ENCODE results near the gene SLC16A1.
"Not testable (repeated sequence)": the region's sequence is repeated elsewhere in the genome, so short reads cannot be mapped to it uniquely, and the experiment has no call there.

SLC16A1 gene

GRCh38 chr1:112887599-112888283 is 68.3 kb downstream of the SLC16A1 start:
- H3K23ac ChIP-seq (ENCODE audit: low read length in 2 of 2), result no peak overlapping the region

GRCh38 chr1:112884996-112885395 is 71.0 kb downstream of the SLC16A1 start:
- H3K18ac ChIP-seq (ENCODE audit: low read depth in 1 of 2, low read length in 2 of 2); H2BK15ac ChIP-seq (ENCODE audit: low read depth, poor library complexity, severe bottlenecking); H2AK5ac ChIP-seq (ENCODE audit: low read length, severe bottlenecking); H3K14ac ChIP-seq (ENCODE audit: low read length in 2 of 2); H3K4me1 ChIP-seq (ENCODE audit: control insufficient read depth, insufficient read depth, low read depth, low read length); H3K4me3 ChIP-seq (ENCODE audit: insufficient read depth in 1 of 2, low read depth in 1 of 2, low read length in 2 of 2); H3K36me3 ChIP-seq (ENCODE audit: control insufficient read depth in 1 of 2, insufficient read depth in 2 of 2, low read depth in 1 of 2, low read length in 2 of 2); H3K79me1 ChIP-seq (replicated peaks; ENCODE audit: low read length, poor library complexity, severe bottlenecking); H4K91ac ChIP-seq (ENCODE audit: low read length); H2BK5ac ChIP-seq (ENCODE audit: low read depth, low read length, poor library complexity, severe bottlenecking); DNase-seq; H3K4ac ChIP-seq (ENCODE audit: low read depth in 1 of 2, low read length in 2 of 2); H3K9me3 ChIP-seq (ENCODE audit: control insufficient read depth, low read length); H3K23ac ChIP-seq (ENCODE audit: low read length in 2 of 2); H3K4me2 ChIP-seq (ENCODE audit: low read length, poor library complexity, severe bottlenecking); H4K8ac ChIP-seq (ENCODE audit: low read length); H2BK12ac ChIP-seq (ENCODE audit: low read length in 2 of 2); H3K27ac ChIP-seq (ENCODE audit: low read length, poor library complexity, severe bottlenecking); H3K9ac ChIP-seq (ENCODE audit: low read length); H2AFZ ChIP-seq (ENCODE audit: low read depth, low read length); H2BK120ac ChIP-seq (ENCODE audit: low read depth, low read length); H3K27me3 ChIP-seq (ENCODE audit: control insufficient read depth in 1 of 2, insufficient read depth in 1 of 2, low read length in 2 of 2): not testable (repeated sequence)
- 95% methylated on average over 5 of the region's 5 CpGs for WGBS

More at GRCh38 chr1:112887599-112888283, 68.3 kb downstream of the SLC16A1 start:
- Histone ChIP-seq H3K9me3 (ENCODE audit: control insufficient read depth, low read length) (no peaks in the 10 kb centered on the region), H3K4me2 (ENCODE audit: low read length, poor library complexity, severe bottlenecking) (no peak overlapping the region), H2AFZ (ENCODE audit: low read depth, low read length) (no peak overlapping the region), H2BK15ac (ENCODE audit: low read depth, poor library complexity, severe bottlenecking) (no peak overlapping the region), H2BK12ac (ENCODE audit: low read length in 2 of 2) (no peak overlapping the region), H2BK120ac (ENCODE audit: low read depth, low read length) (no peak overlapping the region), H3K36me3 (ENCODE audit: control insufficient read depth in 1 of 2, insufficient read depth in 2 of 2, low read depth in 1 of 2, low read length in 2 of 2) (no peaks in the 10 kb centered on the region), H4K91ac (ENCODE audit: low read length) (no peak overlapping the region), H3K27me3 (ENCODE audit: control insufficient read depth in 1 of 2, insufficient read depth in 1 of 2, low read length in 2 of 2) (no peaks in the 10 kb centered on the region), H3K4me3 (ENCODE audit: insufficient read depth in 1 of 2, low read depth in 1 of 2, low read length in 2 of 2) (no peak overlapping the region), H3K4me1 (ENCODE audit: control insufficient read depth, insufficient read depth, low read depth, low read length) (peaks cover 2% of the 10 kb centered on the region), H4K8ac (ENCODE audit: low read length) (no peak overlapping the region), H2BK5ac (ENCODE audit: low read depth, low read length, poor library complexity, severe bottlenecking) (no peak overlapping the region), H3K4ac (ENCODE audit: low read depth in 1 of 2, low read length in 2 of 2) (no peak overlapping the region), H3K9ac (ENCODE audit: low read length) (no peak overlapping the region), H3K79me1 (replicated peaks; ENCODE audit: low read length, poor library complexity, severe bottlenecking) (no peaks in the 10 kb centered on the region), H2AK5ac (ENCODE audit: low read length, severe bottlenecking) (no peak overlapping the region), H3K27ac (ENCODE audit: low read length, poor library complexity, severe bottlenecking) (no peak overlapping the region), H3K18ac (ENCODE audit: low read depth in 1 of 2, low read length in 2 of 2) (no peak overlapping the region), H3K14ac (ENCODE audit: low read length in 2 of 2) (no peak overlapping the region)
- DNase-seq, result no peak
- WGBS, result 92% methylated on average over 10 of the region's 10 CpGs

DNA sequence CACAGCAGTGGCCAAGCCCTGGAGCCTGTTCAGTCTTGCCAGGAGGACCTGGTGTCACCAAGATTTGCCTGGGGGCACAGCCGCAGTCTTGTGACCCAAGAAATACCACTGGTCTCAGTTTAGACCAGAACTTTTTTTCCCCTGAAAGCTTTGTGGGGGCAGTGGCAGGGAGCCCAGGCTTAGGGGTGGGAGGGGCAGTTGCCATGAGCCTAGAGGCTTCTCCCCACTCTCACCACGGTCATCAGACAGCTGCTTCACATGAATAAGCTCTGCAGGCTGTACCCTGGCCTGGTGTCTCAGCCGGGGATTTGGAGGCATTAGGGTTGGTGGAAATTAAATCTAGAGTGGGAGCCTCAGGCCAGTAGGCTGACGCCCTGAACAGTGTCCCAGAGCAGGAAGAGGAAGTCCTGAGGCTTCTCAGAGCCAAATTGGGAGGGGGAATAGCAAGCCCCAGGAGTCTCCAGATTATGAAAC is 73.7 kb downstream of the SLC16A1 start:
- H2BK5ac ChIP-seq (ENCODE audit: low read depth, low read length, poor library complexity, severe bottlenecking), result no peak overlapping the region
- H2BK15ac ChIP-seq (ENCODE audit: low read depth, poor library complexity, severe bottlenecking), result peak overlapping the region; percentile 17
- no peak for DNase-seq
- no peak overlapping the region for H2BK12ac ChIP-seq (ENCODE audit: low read length in 2 of 2)
- no peak overlapping the region for H4K91ac ChIP-seq (ENCODE audit: low read length)
- H3K4me1 ChIP-seq (ENCODE audit: control insufficient read depth, insufficient read depth, low read depth, low read length), result no peaks in the 10 kb centered on the region
- H3K4me3 ChIP-seq (ENCODE audit: insufficient read depth in 1 of 2, low read depth in 1 of 2, low read length in 2 of 2), result no peak overlapping the region
- H3K27ac ChIP-seq (ENCODE audit: low read length, poor library complexity, severe bottlenecking), result no peak overlapping the region
- no peak overlapping the region for H3K4ac ChIP-seq (ENCODE audit: low read depth in 1 of 2, low read length in 2 of 2)
- no peak overlapping the region for H3K4me2 ChIP-seq (ENCODE audit: low read length, poor library complexity, severe bottlenecking)
- no peak overlapping the region for H3K14ac ChIP-seq (ENCODE audit: low read length in 2 of 2)
- peak overlapping the region; percentile 80 for H3K9ac ChIP-seq (ENCODE audit: low read length)
- peak overlapping the region; percentile 14 for H4K8ac ChIP-seq (ENCODE audit: low read length)
- no peak overlapping the region for H2AK5ac ChIP-seq (ENCODE audit: low read length, severe bottlenecking)
- no peak overlapping the region for H2AFZ ChIP-seq (ENCODE audit: low read depth, low read length)
- H3K79me1 ChIP-seq (replicated peaks; ENCODE audit: low read length, poor library complexity, severe bottlenecking), result no peaks in the 10 kb centered on the region
- no peak overlapping the region for H3K23ac ChIP-seq (ENCODE audit: low read length in 2 of 2)
- peak overlapping the region in 1 of 2 experiments; percentile 11 for H3K18ac ChIP-seq (ENCODE audit: low read depth in 1 of 2, low read length in 2 of 2)
- WGBS, result 97% methylated on average over 4 of the region's 4 CpGs
- H3K27me3 ChIP-seq (ENCODE audit: control insufficient read depth in 1 of 2, insufficient read depth in 1 of 2, low read length in 2 of 2), result no peaks in the 10 kb centered on the region
- no peaks in the 10 kb centered on the region for H3K36me3 ChIP-seq (ENCODE audit: control insufficient read depth in 1 of 2, insufficient read depth in 2 of 2, low read depth in 1 of 2, low read length in 2 of 2)
- no peaks in the 10 kb centered on the region for H3K9me3 ChIP-seq (ENCODE audit: control insufficient read depth, low read length)
- H2BK120ac ChIP-seq (ENCODE audit: low read depth, low read length), result no peak overlapping the region

- Histone ChIP-seq H3K4ac (ENCODE audit: low read depth in 1 of 2, low read length in 2 of 2) (no peak overlapping the region), H3K27ac (ENCODE audit: low read length, poor library complexity, severe bottlenecking) (no peak overlapping the region), H3K18ac (ENCODE audit: low read depth in 1 of 2, low read length in 2 of 2) (no peak overlapping the region), H2BK5ac (ENCODE audit: low read depth, low read length, poor library complexity, severe bottlenecking) (no peak overlapping the region), H2BK12ac (ENCODE audit: low read length in 2 of 2) (no peak overlapping the region), H3K23ac (ENCODE audit: low read length in 2 of 2) (no peak overlapping the region), H3K4me2 (ENCODE audit: low read length, poor library complexity, severe bottlenecking) (no peak overlapping the region), H2BK120ac (ENCODE audit: low read depth, low read length) (no peak overlapping the region), H2BK15ac (ENCODE audit: low read depth, poor library complexity, severe bottlenecking) (no peak overlapping the region), H3K4me3 (ENCODE audit: insufficient read depth in 1 of 2, low read depth in 1 of 2, low read length in 2 of 2) (no peak overlapping the region), H3K36me3 (ENCODE audit: control insufficient read depth in 1 of 2, insufficient read depth in 2 of 2, low read depth in 1 of 2, low read length in 2 of 2) (no peaks in the 10 kb centered on the region), H2AK5ac (ENCODE audit: low read length, severe bottlenecking) (no peak overlapping the region), H3K4me1 (ENCODE audit: control insufficient read depth, insufficient read depth, low read depth, low read length) (no peaks in the 10 kb centered on the region), H2AFZ (ENCODE audit: low read depth, low read length) (no peak overlapping the region), H4K91ac (ENCODE audit: low read length) (no peak overlapping the region), H3K14ac (ENCODE audit: low read length in 2 of 2) (no peak overlapping the region), H4K8ac (ENCODE audit: low read length) (peak overlapping the region; percentile 52), H3K9me3 (ENCODE audit: control insufficient read depth, low read length) (no peaks in the 10 kb centered on the region), H3K9ac (ENCODE audit: low read length) (peak overlapping the region; percentile 80), H3K27me3 (ENCODE audit: control insufficient read depth in 1 of 2, insufficient read depth in 1 of 2, low read length in 2 of 2) (no peaks in the 10 kb centered on the region), H3K79me1 (replicated peaks; ENCODE audit: low read length, poor library complexity, severe bottlenecking) (no peaks in the 10 kb centered on the region)
- 92% methylated on average over 8 of the region's 8 CpGs for WGBS
- DNase-seq, result no peak
Measured at GRCh38 chr1:112881742-112882127, 74.3 kb downstream of the SLC16A1 start.
